A172 (cell line): Measurements from ENCODE around the gene UST. TPM values are rescaled to one million over a fixed set of nuclear protein-coding genes. Genes with fewer than 3 reads are reported as not detected.
A peak's percentile ranks its signal among the peaks of the same experiment; 100 is the strongest.
"Not testable (repeated sequence)": the region's sequence is repeated elsewhere in the genome, so short reads cannot be mapped to it uniquely, and the experiment has no call there.

Experiments
- DNase-seq: peaks from one replicate; pipeline ENCODE4 v3.0.0-alpha.2; 2015; ENCODE audit warnings: low spot score
- total RNA-seq: library from RNA; depleted of rRNA; stranded (reverse); fragments of >200 nt; shearing (Covaris generic); gene quantifications from 2 replicates; pipeline ENCODE4 v1.2.3, GENCODE V29; 2014

UST gene
- total RNA-seq, 1 experiment from 2014 or later: 2.6 TPM

GRCh38 chr6:148974351-148974750 lies 227.5 kb downstream of the UST start:
- DNase-seq: no peak

GRCh38 chr6:148978298-148978697 lies 231.5 kb downstream of the UST start:
- not testable (repeated sequence) for DNase-seq

GRCh38 chr6:148979014-148979901 lies 232.4 kb downstream of the UST start:
- DNase-seq: no peak

- DNase-seq: no peak
Observed at GRCh38 chr6:148980234-148980633, 233.4 kb downstream of the UST start.

- no peak for DNase-seq
Observed at GRCh38 chr6:148981515-148981914, 234.7 kb downstream of the UST start.

GRCh38 chr6:148983101-148983761 lies 236.4 kb downstream of the UST start:
- DNase-seq: no peak

- DNase-seq: no peak
Observed at GRCh38 chr6:148983966-148984365, 237.1 kb downstream of the UST start.

GRCh38 chr6:148984531-148985056 lies 237.8 kb downstream of the UST start:
- no peak for DNase-seq

- DNase-seq: no peak
Observed at GRCh38 chr6:148985499-148985898, 238.7 kb downstream of the UST start.

GRCh38 chr6:148986608-148987007 lies 239.8 kb downstream of the UST start:
- no peak for DNase-seq

GRCh38 chr6:148987982-148988381 lies 241.2 kb downstream of the UST start:
- DNase-seq: no peak

- DNase-seq: no peak
Observed at GRCh38 chr6:148989585-148989984, 242.8 kb downstream of the UST start.

- DNase-seq: no peak
Observed at GRCh38 chr6:148990403-148990802, 243.6 kb downstream of the UST start.

GRCh38 chr6:148996815-148997214 lies 250.0 kb downstream of the UST start:
- no peak for DNase-seq

- DNase-seq: peak; percentile 49
Observed at GRCh38 chr6:148997865-148998264, 251.0 kb downstream of the UST start.

- peak; percentile 11 for DNase-seq
Observed at GRCh38 chr6:148998704-148999103, 251.9 kb downstream of the UST start.

- no peak for DNase-seq
Observed at GRCh38 chr6:148999501-148999900, 252.7 kb downstream of the UST start.

- DNase-seq: peak; percentile 84
Observed at GRCh38 chr6:148999929-149000468, 253.2 kb downstream of the UST start.

GRCh38 chr6:149001422-149001821 lies 254.6 kb downstream of the UST start:
- DNase-seq: no peak

- no peak for DNase-seq
Observed at GRCh38 chr6:149003560-149003959, 256.7 kb downstream of the UST start.

GRCh38 chr6:149004664-149005063 lies 257.8 kb downstream of the UST start:
- DNase-seq: no peak

GRCh38 chr6:149006236-149006635 lies 259.4 kb downstream of the UST start:
- not testable (repeated sequence) for DNase-seq

GRCh38 chr6:149006671-149007070 lies 259.8 kb downstream of the UST start:
- DNase-seq: no peak
